GM12878 (cell line): ENCODE measurements around the gene RRP12. TPM values are rescaled to one million over a fixed set of nuclear protein-coding genes. Genes with fewer than 3 reads are reported as not detected.
A peak's percentile ranks its signal among the peaks of the same experiment; 100 is the strongest.

Experiments used
- ATAC-seq: fragments of 200-7000 bp; cut with Tn5 transposase; 3 replicates; pipeline ENCODE4 v1.9.1; 2020; ENCODE audit warnings: mild to moderate bottlenecking, moderate library complexity
- BruUV-seq: library from RNA; stranded (reverse); fragments of 400-500 nt; replicated peaks from 2 replicates; lab custom pipeline; 2021; lab: Mats Ljungman, UMichigan
- CTCF ChIA-PET: fragments of 300-600 bp; sonication (Branson Sonifier 250); formaldehyde crosslinking; extraction: SDS; loops from one replicate; lab custom pipeline; 2021; ENCODE audit warnings: inconsistent platforms; lab: Yijun Ruan, JAX
- POLR2A ChIA-PET: fragments of 350-600 bp; formaldehyde crosslinking; extraction: SDS; loops from one replicate; lab custom pipeline; 2021; ENCODE audit warnings: inconsistent platforms; lab: Charles Lee
- RAD21 ChIA-PET: fragments of 300-600 bp; sonication (Branson Sonifier 250); formaldehyde crosslinking; loops from one replicate; lab custom pipeline; 2023; ENCODE audit warnings: antibody characterized with exemption; ENCODE audit not compliant: unreplicated experiment; lab: Charles Lee
- SMC1A ChIA-PET: fragments of 300-600 bp; sonication (Branson Sonifier 250); formaldehyde crosslinking; loops from one replicate; lab custom pipeline; 2023; ENCODE audit not compliant: unreplicated experiment, uncharacterized antibody; lab: Charles Lee
- DNase-seq: peaks from one replicate; pipeline ENCODE4 v3.0.0-alpha.2; 2011; ENCODE audit warnings: low read depth, low spot score
- FAIRE-seq: peaks from 3 replicates; lab custom pipeline; 2011; peaks lifted over from hg19 to GRCh38; lab: Jason Lieb, UNC
- H2AFZ ChIP-seq: 2 replicates; pipeline ENCODE4 v1.6.0; 2011; ENCODE audit warnings: low read depth, low read length, control low read depth; ENCODE audit not compliant: control insufficient read depth
- H3K27ac ChIP-seq: 2 replicates; pipeline ENCODE4 v1.5.1; 2011; ENCODE audit warnings: control low read depth; ENCODE audit not compliant: control insufficient read depth, insufficient read depth
- H3K27me3 ChIP-seq, 2 experiments: replicated peaks in 1 of 2; 2 replicates each; pipeline versions ENCODE4 v1.6.0 to v1.6.1; 2011; ENCODE audit warnings: low read length in 1 of 2; ENCODE audit not compliant: control insufficient read depth in 2 of 2, insufficient read depth in 2 of 2
- H3K36me3 ChIP-seq, 2 experiments: 2 replicates each; pipeline ENCODE4 v1.5.1; 2011; ENCODE audit warnings: low read length in 1 of 2; ENCODE audit not compliant: control insufficient read depth in 2 of 2, insufficient read depth in 2 of 2
- H3K4me1 ChIP-seq: 2 replicates; pipeline ENCODE4 v1.6.1; 2011; ENCODE audit warnings: mild to moderate bottlenecking, low read length, moderate library complexity, mixed read lengths; ENCODE audit not compliant: control insufficient read depth, insufficient read depth
- H3K4me2 ChIP-seq: 2 replicates; pipeline ENCODE4 v1.6.0; 2011; ENCODE audit warnings: control low read depth; ENCODE audit not compliant: control insufficient read depth, insufficient read depth
- H3K4me3 ChIP-seq: fragments of 200-600 bp; sonication (generic); 2 replicates; pipeline ENCODE4 v1.5.1; 2016
- H3K79me2 ChIP-seq: 2 replicates; pipeline ENCODE4 v1.6.0; 2011; ENCODE audit warnings: low read length; ENCODE audit not compliant: control insufficient read depth, insufficient read depth
- H3K9ac ChIP-seq: 2 replicates; pipeline ENCODE4 v1.8.0; 2011; ENCODE audit warnings: low read length, control low read depth, mixed read lengths; ENCODE audit not compliant: control insufficient read depth, insufficient read depth
- H3K9me3 ChIP-seq: replicated peaks from 3 replicates; pipeline ENCODE4 v1.5.1; 2011; ENCODE audit warnings: mild to moderate bottlenecking, low read length; ENCODE audit not compliant: control insufficient read depth, insufficient read depth
- H4K20me1 ChIP-seq: 2 replicates; pipeline ENCODE4 v1.6.0; 2011; ENCODE audit not compliant: control insufficient read depth, insufficient read depth
- BACH1 ChIP-seq: fragments of 450-650 bp; IDR thresholded peaks from 2 replicates; pipeline ENCODE4 v1.6.1; 2017; ENCODE audit warnings: mild to moderate bottlenecking, borderline replicate concordance
- HDAC2 ChIP-seq: fragments of 200-600 bp; sonication (generic); IDR thresholded peaks from 2 replicates; pipeline ENCODE4 v1.6.1; 2017
- SIN3A ChIP-seq: IDR thresholded peaks from 2 replicates; pipeline ENCODE4 v1.6.1; 2012; ENCODE audit warnings: low read depth, low read length, improper control_type of control experiment
- ZBED1 ChIP-seq: IDR thresholded peaks from 2 replicates; pipeline ENCODE4 v1.6.1; 2016; ENCODE audit warnings: borderline replicate concordance
- ZZZ3 ChIP-seq: IDR thresholded peaks from 2 replicates; pipeline ENCODE4 v1.6.1; 2011; ENCODE audit warnings: low read depth; ENCODE audit not compliant: control insufficient read depth, insufficient read length
- WGBS: methylation state at CpG from one replicate; pipeline ENCODE4 v1.1.6; 2016; ENCODE audit warnings: low lambda C conversion rate; ENCODE audit not compliant: insufficient replicate concordance, insufficient coverage; ENCODE audit errors: missing lambda C conversion rate; 5-methylcytosine and 5-hydroxymethylcytosine counted together
- in situ Hi-C: fragments of 300-500 bp; cut with MboI; formaldehyde crosslinking; loops from 9 replicates; pipeline ENCODE4 v1.14.3; 2018; ENCODE audit warnings: mixed read lengths
- intact Hi-C: fragments of 100-400 bp; cut with micrococcal nuclease; formaldehyde crosslinking; loops from one replicate; pipeline ENCODE4 v1.14.2; 2022; ENCODE audit not compliant: unreplicated experiment
- polyA plus RNA-seq, 11 experiments: library from polyadenylated mRNA; depleted of rRNA in 4 of 11; unstranded in 6 of 11; stranded (reverse) in 5 of 11; fragments of >200 nt; fragmentation: Nextera tagmentation in 4 of 11; fragmentation: Illumina TruSeq in 1 of 11; extraction: Ambion mirVana in 4 of 11; extraction: Trizol in 1 of 11; gene quantifications; 1 replicate in 1 of 11; 2 replicates in 10 of 11; pipeline versions ENCODE4 v1.2.1 to v1.2.3, GENCODE V29; 2011 to 2016; ENCODE audit warnings: inconsistent platforms in 2 of 11, missing spikeins in 2 of 11, low read depth in 1 of 11
- total RNA-seq, 4 experiments: library from RNA; depleted of rRNA in 3 of 4; stranded (reverse); fragments of >200 nt in 3 of 4; fragmentation: Illumina TruSeq in 1 of 4; extraction: Trizol in 1 of 4; gene quantifications; 2 replicates each; pipeline versions ENCODE4 v1.2.1 to v1.2.3, GENCODE V29; 2013 to 2021
- TF ChIP-seq, protein P1 (sequence below): fragments of 450-650 bp; IDR thresholded peaks from 2 replicates; pipeline ENCODE4 v1.6.1; 2014; ENCODE audit warnings: mild to moderate bottlenecking
- TF ChIP-seq, protein P2 (sequence below): fragments of 450-650 bp; IDR thresholded peaks from 2 replicates; pipeline ENCODE4 v1.6.1; 2016; ENCODE audit warnings: mild to moderate bottlenecking, moderate library complexity, borderline replicate concordance

The RRP12 gene
- total and polyA plus RNA-seq, 10 of the 15 experiments (the other 5 are each of a cell fraction or from before 2014, with no cell fraction given), result 5.3 to 48.7 (median 16.8) TPM

DNA sequence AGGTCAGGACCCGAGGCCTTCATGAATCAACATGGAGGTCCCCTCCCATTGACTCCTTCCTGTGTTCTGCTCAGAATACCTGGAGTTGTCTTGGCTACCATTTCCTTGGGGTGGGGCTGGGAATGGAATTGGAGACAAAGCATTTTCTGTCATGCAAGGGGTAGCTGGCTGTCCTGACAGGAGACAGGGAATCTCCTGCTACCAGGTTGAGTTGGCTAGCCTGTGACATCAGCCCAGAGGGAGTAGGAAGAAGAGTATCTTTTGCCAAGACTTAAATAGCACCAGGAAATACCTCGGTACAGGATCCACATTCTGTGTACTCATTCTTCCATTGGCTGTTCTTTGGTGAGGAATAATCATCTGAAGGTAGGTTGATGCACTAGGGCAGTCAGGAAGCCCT, 49.7 kb upstream of the RRP12 start:
- POLR2A ChIA-PET, result no interaction called here
- Histone ChIP-seq H3K4me2 (no peak overlapping the region), H3K9me3 (no peaks in the 10 kb centered on the region), H3K27me3 (no peaks in the 10 kb centered on the region), H3K4me3 (no peak overlapping the region), H3K36me3 (peaks cover 1 to 10% of the 10 kb centered on the region in 2 experiments; a peak in 3 of 4 replicates), H3K79me2 (peaks cover 17% of the 10 kb centered on the region), H3K9ac (no peak overlapping the region), H3K4me1 (peaks cover 8% of the 10 kb centered on the region), H2AFZ (no peak overlapping the region), H3K27ac (no peak overlapping the region), H4K20me1 (no peaks in the 10 kb centered on the region)
- TF ChIP-seq, protein P1, sequence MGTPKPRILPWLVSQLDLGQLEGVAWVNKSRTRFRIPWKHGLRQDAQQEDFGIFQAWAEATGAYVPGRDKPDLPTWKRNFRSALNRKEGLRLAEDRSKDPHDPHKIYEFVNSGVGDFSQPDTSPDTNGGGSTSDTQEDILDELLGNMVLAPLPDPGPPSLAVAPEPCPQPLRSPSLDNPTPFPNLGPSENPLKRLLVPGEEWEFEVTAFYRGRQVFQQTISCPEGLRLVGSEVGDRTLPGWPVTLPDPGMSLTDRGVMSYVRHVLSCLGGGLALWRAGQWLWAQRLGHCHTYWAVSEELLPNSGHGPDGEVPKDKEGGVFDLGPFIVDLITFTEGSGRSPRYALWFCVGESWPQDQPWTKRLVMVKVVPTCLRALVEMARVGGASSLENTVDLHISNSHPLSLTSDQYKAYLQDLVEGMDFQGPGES, result no peak
- no peak for DNase-seq
- CTCF ChIA-PET, result no interaction called here
- intact Hi-C loops, result no loop called here
- ATAC-seq, result no peak
- RAD21 ChIA-PET, result no interaction called here
- 73% methylated on average over 2 of the region's 2 CpGs for WGBS
- BruUV-seq, result no TSS peak
- SMC1A ChIA-PET, result no interaction called here
- in situ Hi-C loops, result no loop called here
- no peak for FAIRE-seq

DNA sequence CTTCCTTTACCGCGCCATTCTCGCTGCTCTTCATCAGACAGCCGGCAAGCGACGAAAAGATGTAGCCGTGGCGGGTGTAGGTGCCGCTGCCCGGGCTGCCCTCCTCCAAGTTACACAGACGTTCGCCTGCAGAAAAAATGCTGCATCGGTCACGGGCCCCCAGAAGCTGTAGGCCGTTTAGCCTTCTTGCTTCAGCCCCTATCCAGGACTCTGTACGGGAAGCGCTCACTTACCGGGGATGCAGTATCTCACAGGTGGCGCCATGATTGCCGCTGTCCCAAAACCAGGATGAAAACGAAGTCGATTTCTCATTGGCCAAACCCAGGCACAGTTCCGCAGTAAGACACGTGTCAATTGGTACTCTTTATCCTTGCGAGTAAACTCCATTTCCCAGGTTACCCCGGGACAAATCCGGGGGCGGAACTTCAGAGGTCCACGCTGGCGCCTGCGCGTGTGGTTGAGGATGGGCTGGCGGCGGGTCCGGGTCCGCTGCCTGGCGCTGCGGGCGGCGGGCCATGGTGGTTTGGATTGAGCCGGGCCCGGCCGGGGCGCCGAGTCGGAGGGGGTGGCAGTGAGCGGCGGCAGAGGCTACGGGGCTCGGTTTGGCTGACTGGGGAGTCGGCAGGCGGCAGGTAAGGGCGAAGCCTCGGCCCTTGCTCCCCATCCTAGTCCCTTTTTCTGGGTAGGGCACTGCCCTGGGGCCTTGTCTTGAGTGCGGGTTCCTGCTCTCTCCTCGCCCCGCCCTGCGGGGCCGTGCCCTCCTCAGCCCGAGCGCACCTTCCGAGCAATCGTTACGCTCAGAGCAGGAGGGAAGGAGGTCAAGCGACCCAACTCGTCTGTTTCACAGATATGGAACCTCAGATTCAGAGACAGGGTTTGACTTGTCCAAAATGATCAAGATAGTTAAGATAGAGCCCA, 44.8 kb upstream of the RRP12 start, which contains the start of the genes EXOSC1 and ZDHHC16:
EXOSC1 (minus strand) TSS at position 285 of the 918 bp plus-strand sequence; CDS start at position 264, 21 bp downstream.
ZDHHC16 (plus strand) TSS at position 454 of the 918 bp plus-strand sequence. CDS start 5,501 bp downstream, outside the sequence.
- in situ Hi-C loops, result no loop called here
- POLR2A ChIA-PET, result interaction anchor here (0.5 to 1.2 kb wide), 3 partner anchors 18 to 71 kb away, joined by 3 to 6 read pairs (median 3); no protein-coding TSS in a partner anchor
- intact Hi-C loops, result loop anchor here (1.0 to 5.0 kb wide), 2 partner anchors 39 to 51 kb away; partner anchors contain the start of genes MMS19 and UBTD1
- TF ChIP-seq BACH1 (peak; percentile 43; the same call in 1 of the 2 replicates), ZZZ3 (no peak), SIN3A (peak; percentile 91), ZBED1 (no peak), HDAC2 (no peak)
- TF ChIP-seq, protein P2, sequence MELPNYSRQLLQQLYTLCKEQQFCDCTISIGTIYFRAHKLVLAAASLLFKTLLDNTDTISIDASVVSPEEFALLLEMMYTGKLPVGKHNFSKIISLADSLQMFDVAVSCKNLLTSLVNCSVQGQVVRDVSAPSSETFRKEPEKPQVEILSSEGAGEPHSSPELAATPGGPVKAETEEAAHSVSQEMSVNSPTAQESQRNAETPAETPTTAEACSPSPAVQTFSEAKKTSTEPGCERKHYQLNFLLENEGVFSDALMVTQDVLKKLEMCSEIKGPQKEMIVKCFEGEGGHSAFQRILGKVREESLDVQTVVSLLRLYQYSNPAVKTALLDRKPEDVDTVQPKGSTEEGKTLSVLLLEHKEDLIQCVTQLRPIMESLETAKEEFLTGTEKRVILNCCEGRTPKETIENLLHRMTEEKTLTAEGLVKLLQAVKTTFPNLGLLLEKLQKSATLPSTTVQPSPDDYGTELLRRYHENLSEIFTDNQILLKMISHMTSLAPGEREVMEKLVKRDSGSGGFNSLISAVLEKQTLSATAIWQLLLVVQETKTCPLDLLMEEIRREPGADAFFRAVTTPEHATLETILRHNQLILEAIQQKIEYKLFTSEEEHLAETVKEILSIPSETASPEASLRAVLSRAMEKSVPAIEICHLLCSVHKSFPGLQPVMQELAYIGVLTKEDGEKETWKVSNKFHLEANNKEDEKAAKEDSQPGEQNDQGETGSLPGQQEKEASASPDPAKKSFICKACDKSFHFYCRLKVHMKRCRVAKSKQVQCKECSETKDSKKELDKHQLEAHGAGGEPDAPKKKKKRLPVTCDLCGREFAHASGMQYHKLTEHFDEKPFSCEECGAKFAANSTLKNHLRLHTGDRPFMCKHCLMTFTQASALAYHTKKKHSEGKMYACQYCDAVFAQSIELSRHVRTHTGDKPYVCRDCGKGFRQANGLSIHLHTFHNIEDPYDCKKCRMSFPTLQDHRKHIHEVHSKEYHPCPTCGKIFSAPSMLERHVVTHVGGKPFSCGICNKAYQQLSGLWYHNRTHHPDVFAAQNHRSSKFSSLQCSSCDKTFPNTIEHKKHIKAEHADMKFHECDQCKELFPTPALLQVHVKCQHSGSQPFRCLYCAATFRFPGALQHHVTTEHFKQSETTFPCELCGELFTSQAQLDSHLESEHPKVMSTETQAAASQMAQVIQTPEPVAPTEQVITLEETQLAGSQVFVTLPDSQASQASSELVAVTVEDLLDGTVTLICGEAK, result peak; percentile 60; the same call in 1 of the 2 replicates

More for the DNA sequence above, 44.8 kb upstream of the RRP12 start, which contains the start of the genes EXOSC1 and ZDHHC16:
- Histone ChIP-seq H3K27ac (peak within 1 kb of the TSS; percentile 53), H3K9me3 (no peaks in the 10 kb centered on the region; the same call in 2 of the 3 replicates), H3K4me3 (peak within 1 kb of the TSS; percentile 89), H4K20me1 (no peaks in the 10 kb centered on the region), H3K4me2 (peak within 1 kb of the TSS; percentile 91), H3K27me3 (no peaks in the 10 kb centered on the region), H2AFZ (peak within 1 kb of the TSS; percentile 96), H3K4me1 (peaks cover 8% of the 10 kb centered on the region), H3K9ac (peak within 1 kb of the TSS; percentile 81), H3K36me3 (peaks cover 0 to 6% of the 10 kb centered on the region in 2 experiments; a peak in 2 of 4 replicates), H3K79me2 (peaks cover 36% of the 10 kb centered on the region)
- peak; percentile 93 for DNase-seq
- peak; percentile 98 for ATAC-seq
- ChIA-PET CTCF (interaction anchor here (0.6 to 3.6 kb wide), 3 partner anchors 19 to 718 kb away, joined by 3 to 18 read pairs (median 3); no protein-coding TSS in a partner anchor), SMC1A (interaction anchor here (1.2 to 3.0 kb wide), 2 partner anchors 16 to 18 kb away, joined by 3 to 12 read pairs; no protein-coding TSS in a partner anchor), RAD21 (interaction anchor here (0.7 kb wide), 1 partner anchor 45 kb away, joined by 3 read pairs; the partner anchor contains the start of gene RRP12)
- peak; percentile 99 for FAIRE-seq
- TSS peak; percentile 81 for BruUV-seq
- WGBS, result under 1% methylated on average over 66 of the region's 66 CpGs
